Stomach (tissue), 4 donors: ENCODE data around the gene THY1.

Experiments used
- EP300 ChIP-seq: sonication (generic); formaldehyde crosslinking; IDR thresholded peaks from one replicate; pipeline ENCODE4 v1.6.1; 2017; ENCODE audit warnings: antibody characterized with exemption
- POLR2AphosphoS5 ChIP-seq, 3 donors: sonication (generic); formaldehyde crosslinking; IDR thresholded peaks; one replicate each; pipeline ENCODE4 v1.6.1; 2016; ENCODE audit warnings: antibody characterized with exemption in 3 of 3
- TF ChIP-seq, protein P1 (sequence below), 7 experiments: fragments of 450-650 bp in 4 of 7; fragments of 200-600 bp in 3 of 7; sonication (generic) in 3 of 7; IDR thresholded peaks; one replicate each; pipeline ENCODE4 v1.5.1; 2016 to 2019; ENCODE audit warnings: antibody characterized with exemption in 7 of 7, control low read depth in 2 of 7, mild to moderate bottlenecking in 1 of 7

DNA sequence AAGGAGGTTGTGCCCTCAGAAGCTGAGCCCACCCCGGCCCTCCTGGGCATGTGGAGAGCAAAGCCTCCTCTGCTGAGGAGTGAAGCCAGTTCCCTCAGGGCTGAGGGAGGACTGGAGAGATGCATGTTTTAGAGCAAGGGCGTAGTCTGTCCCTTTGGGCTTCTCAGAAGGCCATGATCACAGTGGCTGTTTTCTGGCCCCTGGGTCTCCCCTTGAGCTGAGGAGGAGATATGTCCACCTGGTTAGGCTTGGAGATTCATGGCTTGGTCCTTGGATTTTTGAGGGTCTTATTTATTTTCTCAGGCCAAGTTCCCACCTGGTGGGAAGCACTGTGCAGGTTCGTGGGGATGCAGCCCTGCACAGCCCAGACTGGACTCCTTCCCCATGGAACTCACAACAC is 46.5 kb upstream of the THY1 start:
- TF ChIP-seq POLR2AphosphoS5 (IDR thresholded peaks at IDR 0.05) (no peak), EP300 (no peak)
- TF ChIP-seq, protein P1, sequence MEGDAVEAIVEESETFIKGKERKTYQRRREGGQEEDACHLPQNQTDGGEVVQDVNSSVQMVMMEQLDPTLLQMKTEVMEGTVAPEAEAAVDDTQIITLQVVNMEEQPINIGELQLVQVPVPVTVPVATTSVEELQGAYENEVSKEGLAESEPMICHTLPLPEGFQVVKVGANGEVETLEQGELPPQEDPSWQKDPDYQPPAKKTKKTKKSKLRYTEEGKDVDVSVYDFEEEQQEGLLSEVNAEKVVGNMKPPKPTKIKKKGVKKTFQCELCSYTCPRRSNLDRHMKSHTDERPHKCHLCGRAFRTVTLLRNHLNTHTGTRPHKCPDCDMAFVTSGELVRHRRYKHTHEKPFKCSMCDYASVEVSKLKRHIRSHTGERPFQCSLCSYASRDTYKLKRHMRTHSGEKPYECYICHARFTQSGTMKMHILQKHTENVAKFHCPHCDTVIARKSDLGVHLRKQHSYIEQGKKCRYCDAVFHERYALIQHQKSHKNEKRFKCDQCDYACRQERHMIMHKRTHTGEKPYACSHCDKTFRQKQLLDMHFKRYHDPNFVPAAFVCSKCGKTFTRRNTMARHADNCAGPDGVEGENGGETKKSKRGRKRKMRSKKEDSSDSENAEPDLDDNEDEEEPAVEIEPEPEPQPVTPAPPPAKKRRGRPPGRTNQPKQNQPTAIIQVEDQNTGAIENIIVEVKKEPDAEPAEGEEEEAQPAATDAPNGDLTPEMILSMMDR (IDR thresholded peaks at IDR 0.05), result no peak
